Nephron progenitor cell (in vitro differentiated cells): Measurements from ENCODE around the gene TOMT.
"Not testable (repeated sequence)": the region's sequence is repeated elsewhere in the genome, so short reads cannot be mapped to it uniquely, and the experiment has no call there.

Experiments used
- DNase-seq: peaks from one replicate; pipeline ENCODE4 v3.0.0; 2021
- H3K27ac Mint-ChIP-seq: 2 replicates; pipeline ENCODE4 v1.8.0; 2021; ENCODE audit warnings: mild to moderate bottlenecking, moderate library complexity, mixed read lengths
- H3K27me3 Mint-ChIP-seq: 2 replicates; pipeline ENCODE4 v1.8.0; 2021; ENCODE audit warnings: mild to moderate bottlenecking, low read depth, mixed read lengths; ENCODE audit not compliant: poor library complexity
- H3K36me3 Mint-ChIP-seq: 2 replicates; pipeline ENCODE4 v1.8.0; 2021; ENCODE audit warnings: low read depth, mixed read lengths
- H3K4me1 Mint-ChIP-seq: 2 replicates; pipeline ENCODE4 v1.8.0; 2021; ENCODE audit warnings: mixed read lengths
- H3K4me3 Mint-ChIP-seq: 2 replicates; pipeline ENCODE4 v1.8.0; 2021; ENCODE audit warnings: mild to moderate bottlenecking, moderate library complexity, mixed read lengths
- H3K9me3 Mint-ChIP-seq: 2 replicates; pipeline ENCODE4 v1.8.0; 2021; ENCODE audit warnings: mild to moderate bottlenecking, moderate library complexity, mixed read lengths
- TF ChIP-seq, protein P1 (sequence below): fragments of 200-600 bp; sonication (generic); IDR thresholded peaks from 2 replicates; pipeline ENCODE4 v1.5.0; 2021; ENCODE audit warnings: antibody characterized with exemption

Gene TOMT

DNA sequence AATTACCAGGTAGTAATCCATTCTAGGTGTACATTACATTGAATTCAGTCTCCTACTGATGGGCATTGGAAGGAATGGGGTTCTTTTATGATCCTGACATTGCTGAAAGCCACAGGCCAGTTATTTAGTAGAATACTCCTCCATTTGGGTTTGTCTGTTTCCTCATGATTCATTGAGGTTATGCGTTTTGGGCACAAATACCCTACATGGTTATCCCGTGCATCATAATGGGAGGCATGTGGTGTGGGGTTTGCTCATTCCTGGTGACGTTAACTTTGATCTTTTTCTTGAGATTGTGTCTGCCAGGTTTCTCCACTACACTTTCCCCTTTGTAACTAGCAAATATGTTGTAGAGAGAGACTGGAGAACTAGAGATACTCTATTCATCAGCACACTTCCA lies 35.3 kb downstream of the TOMT start:
- no peaks in the 10 kb centered on the region for H3K9me3 Mint-ChIP-seq
- H3K36me3 Mint-ChIP-seq: no peaks in the 10 kb centered on the region
- TF ChIP-seq, protein P1, sequence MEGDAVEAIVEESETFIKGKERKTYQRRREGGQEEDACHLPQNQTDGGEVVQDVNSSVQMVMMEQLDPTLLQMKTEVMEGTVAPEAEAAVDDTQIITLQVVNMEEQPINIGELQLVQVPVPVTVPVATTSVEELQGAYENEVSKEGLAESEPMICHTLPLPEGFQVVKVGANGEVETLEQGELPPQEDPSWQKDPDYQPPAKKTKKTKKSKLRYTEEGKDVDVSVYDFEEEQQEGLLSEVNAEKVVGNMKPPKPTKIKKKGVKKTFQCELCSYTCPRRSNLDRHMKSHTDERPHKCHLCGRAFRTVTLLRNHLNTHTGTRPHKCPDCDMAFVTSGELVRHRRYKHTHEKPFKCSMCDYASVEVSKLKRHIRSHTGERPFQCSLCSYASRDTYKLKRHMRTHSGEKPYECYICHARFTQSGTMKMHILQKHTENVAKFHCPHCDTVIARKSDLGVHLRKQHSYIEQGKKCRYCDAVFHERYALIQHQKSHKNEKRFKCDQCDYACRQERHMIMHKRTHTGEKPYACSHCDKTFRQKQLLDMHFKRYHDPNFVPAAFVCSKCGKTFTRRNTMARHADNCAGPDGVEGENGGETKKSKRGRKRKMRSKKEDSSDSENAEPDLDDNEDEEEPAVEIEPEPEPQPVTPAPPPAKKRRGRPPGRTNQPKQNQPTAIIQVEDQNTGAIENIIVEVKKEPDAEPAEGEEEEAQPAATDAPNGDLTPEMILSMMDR: no peak
- H3K27ac Mint-ChIP-seq: no peak overlapping the region
- no peak overlapping the region for H3K4me3 Mint-ChIP-seq
- no peaks in the 10 kb centered on the region for H3K4me1 Mint-ChIP-seq
- H3K27me3 Mint-ChIP-seq: peaks cover 18% of the 10 kb centered on the region
- no peak for DNase-seq

- DNase-seq, H3K27ac Mint-ChIP-seq, H3K4me3 Mint-ChIP-seq, H3K9me3 Mint-ChIP-seq, H3K4me1 Mint-ChIP-seq, H3K36me3 Mint-ChIP-seq: not testable (repeated sequence)
- H3K27me3 Mint-ChIP-seq: peaks cover 13% of the 10 kb centered on the region
Observed at GRCh38 chr11:72142086-72142485, 36.4 kb downstream of the TOMT start.

DNA sequence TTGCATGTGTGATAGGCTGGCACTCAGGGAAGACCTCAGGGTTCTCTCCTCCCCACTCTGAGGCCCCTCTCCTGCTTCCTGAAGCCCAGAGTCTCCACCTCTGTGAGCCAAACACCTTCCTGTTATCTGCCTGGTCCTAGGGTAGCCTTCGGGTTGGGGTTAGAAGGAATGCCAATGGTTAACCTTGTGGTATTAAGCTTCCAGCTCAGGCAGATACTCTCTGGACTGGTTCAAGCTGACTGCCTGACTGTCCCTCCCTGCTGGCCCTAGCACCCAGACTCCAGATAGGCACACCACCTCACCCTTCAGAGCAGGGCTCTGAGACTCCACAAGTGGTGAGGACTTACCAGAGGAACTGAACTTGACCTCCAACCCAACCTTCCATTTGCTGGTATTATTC lies 36.8 kb downstream of the TOMT start:
- H3K27ac Mint-ChIP-seq, DNase-seq, H3K9me3 Mint-ChIP-seq, H3K4me3 Mint-ChIP-seq, H3K4me1 Mint-ChIP-seq, H3K36me3 Mint-ChIP-seq: not testable (repeated sequence)
- peaks cover 12% of the 10 kb centered on the region for H3K27me3 Mint-ChIP-seq

- Mint-ChIP-seq H3K4me3 (no peak overlapping the region), H3K4me1 (no peaks in the 10 kb centered on the region), H3K36me3 (no peaks in the 10 kb centered on the region), H3K27me3 (peaks cover 12% of the 10 kb centered on the region), H3K27ac (no peak overlapping the region), H3K9me3 (no peaks in the 10 kb centered on the region)
- TF ChIP-seq, protein P1: no peak
- DNase-seq: no peak
Observed at GRCh38 chr11:72144807-72145565, 39.3 kb downstream of the TOMT start.

- TF ChIP-seq, protein P1: no peak
- Mint-ChIP-seq H3K4me3 (no peak overlapping the region), H3K27ac (no peak overlapping the region), H3K9me3 (peaks cover 7% of the 10 kb centered on the region), H3K4me1 (no peaks in the 10 kb centered on the region), H3K27me3 (peaks cover 15% of the 10 kb centered on the region), H3K36me3 (no peaks in the 10 kb centered on the region)
- DNase-seq: no peak
Observed at GRCh38 chr11:72146625-72147024, 40.9 kb downstream of the TOMT start.

- H3K9me3 Mint-ChIP-seq: peaks cover 14% of the 10 kb centered on the region
- H3K4me3 Mint-ChIP-seq: no peak overlapping the region
- no peak overlapping the region for H3K27ac Mint-ChIP-seq
- no peak for DNase-seq
- no peaks in the 10 kb centered on the region for H3K4me1 Mint-ChIP-seq
- TF ChIP-seq, protein P1: no peak
- peaks cover 13% of the 10 kb centered on the region for H3K27me3 Mint-ChIP-seq
- H3K36me3 Mint-ChIP-seq: no peaks in the 10 kb centered on the region
Observed at GRCh38 chr11:72150882-72151281, 45.2 kb downstream of the TOMT start.

- peaks cover 25% of the 10 kb centered on the region for H3K27me3 Mint-ChIP-seq
- H3K27ac Mint-ChIP-seq, H3K4me3 Mint-ChIP-seq, DNase-seq, H3K4me1 Mint-ChIP-seq, H3K36me3 Mint-ChIP-seq: not testable (repeated sequence)
- H3K9me3 Mint-ChIP-seq: peaks cover 14% of the 10 kb centered on the region
Observed at GRCh38 chr11:72153874-72154273, 48.1 kb downstream of the TOMT start.
